NCI-H69 (cell line): ENCODE measurements around the gene TMEM59.
"Not testable (repeated sequence)": the region's sequence is repeated elsewhere in the genome, so short reads cannot be mapped to it uniquely, and the experiment has no call there.

Experiments used
- DNase-seq: peaks from one replicate; lab custom pipeline; 2025; lab: John Stamatoyannopoulos, UW

Gene TMEM59

GRCh38 chr1:54053745-54054437 lies 887 bp upstream of the TMEM59 start:
- peak; percentile 66 for DNase-seq

- peak; percentile 72 for DNase-seq
Observed at GRCh38 chr1:54052431-54052933, 522 bp downstream of the TMEM59 start.

GRCh38 chr1:54051933-54052430 lies 1.0 kb downstream of the TMEM59 start:
- DNase-seq, result peak; percentile 65

- DNase-seq, result not testable (repeated sequence)
Observed at GRCh38 chr1:54050435-54050834, 2.6 kb downstream of the TMEM59 start.

GRCh38 chr1:54047384-54048305 lies 5.4 kb downstream of the TMEM59 start:
- no peak for DNase-seq

GRCh38 chr1:54046671-54047383 lies 6.2 kb downstream of the TMEM59 start:
- peak; percentile 82 for DNase-seq

GRCh38 chr1:54045496-54045895 lies 7.5 kb downstream of the TMEM59 start:
- DNase-seq, result no peak

- DNase-seq, result no peak
Observed at GRCh38 chr1:54041806-54042205, 11.2 kb downstream of the TMEM59 start.

GRCh38 chr1:54037476-54037875 lies 15.5 kb downstream of the TMEM59 start:
- peak; percentile 45 for DNase-seq

GRCh38 chr1:54028306-54029251 lies 24.4 kb downstream of the TMEM59 start:
- DNase-seq, result no peak

- DNase-seq, result peak; percentile 56
Observed at GRCh38 chr1:54027848-54028247, 25.2 kb downstream of the TMEM59 start.

- not testable (repeated sequence) for DNase-seq
Observed at GRCh38 chr1:54024811-54025210, 28.2 kb downstream of the TMEM59 start.

GRCh38 chr1:54024358-54024757 lies 28.6 kb downstream of the TMEM59 start:
- DNase-seq, result no peak

GRCh38 chr1:54019562-54020176 lies 33.3 kb downstream of the TMEM59 start:
- DNase-seq, result not testable (repeated sequence)

GRCh38 chr1:54018635-54019034 lies 34.4 kb downstream of the TMEM59 start:
- DNase-seq, result no peak

GRCh38 chr1:54017979-54018378 lies 35.0 kb downstream of the TMEM59 start, which contains the start of gene LDLRAD1:
TSS of gene LDLRAD1 (minus strand) at chr1:54018186. CDS start at chr1:54018112, 74 bp downstream.
- peak; percentile 68 for DNase-seq

- peak; percentile 94 for DNase-seq
Observed at GRCh38 chr1:54016343-54017282, 36.4 kb downstream of the TMEM59 start.

- DNase-seq, result no peak
Observed at GRCh38 chr1:54014009-54014629, 38.9 kb downstream of the TMEM59 start.
